ENCODE results near the gene OGA. TPM values are rescaled to one million over a fixed set of nuclear protein-coding genes. Genes with fewer than 3 reads are reported as not detected.

The OGA gene
- total RNA-seq: 10 to 100 TPM; 52.0 to 72.2 (median 64.5) TPM

DNA sequence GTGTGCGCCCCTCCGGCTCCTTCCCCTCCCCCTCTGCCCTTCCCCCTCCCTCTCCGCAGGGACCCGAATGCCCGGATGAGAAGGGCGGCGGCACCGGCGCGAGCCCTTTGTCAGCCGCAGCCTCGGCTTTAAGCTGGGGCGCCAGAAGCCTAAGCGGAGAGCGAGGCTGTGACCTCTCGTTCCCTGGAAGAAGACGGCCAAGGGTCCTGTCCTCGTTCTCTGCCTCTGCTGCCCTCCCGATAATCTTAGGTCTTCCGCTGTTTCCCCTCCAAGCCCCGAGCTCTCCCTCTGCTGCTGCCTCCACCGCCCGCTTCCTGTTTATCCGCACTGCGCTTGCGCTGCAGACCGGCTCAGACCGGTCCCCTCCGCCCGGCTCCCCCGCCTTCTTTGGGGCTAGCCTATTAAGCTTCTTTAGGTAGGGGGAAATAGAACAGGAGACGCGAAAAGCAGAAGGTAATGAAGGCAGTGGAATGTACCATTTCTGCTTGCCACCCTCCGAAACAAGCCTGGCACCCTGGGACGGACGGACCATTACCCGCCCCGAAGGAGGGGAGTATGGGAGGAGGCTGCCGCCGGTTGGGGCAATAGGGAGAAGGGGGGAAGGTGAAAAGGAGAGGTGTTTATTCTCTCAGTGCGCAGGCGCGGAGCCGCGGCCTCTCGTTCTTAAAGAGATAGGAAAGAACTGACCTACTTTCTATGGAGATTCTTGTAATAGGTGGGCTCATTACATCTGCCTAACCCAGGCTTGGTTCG lies at the start of gene OGA:
Gene OGA (minus strand): TSS at position 326 of the 753 bp plus-strand sequence. CDS start 422 bp downstream, outside the sequence.
- DNase-seq (peak; percentile 95), ATAC-seq (peak; percentile 91 to 92)
- Mint-ChIP-seq H3K9me3 (no peaks in the 10 kb centered on the region), H3K4me1 (ENCODE audit: low read depth) (peaks cover 43% of the 10 kb centered on the region), H3K4me3 (peak within 1 kb of the TSS; percentile 99), H3K27me3 (ENCODE audit: low read depth) (no peaks in the 10 kb centered on the region), H3K36me3 (ENCODE audit: insufficient read depth) (peaks cover 6% of the 10 kb centered on the region)

DNA sequence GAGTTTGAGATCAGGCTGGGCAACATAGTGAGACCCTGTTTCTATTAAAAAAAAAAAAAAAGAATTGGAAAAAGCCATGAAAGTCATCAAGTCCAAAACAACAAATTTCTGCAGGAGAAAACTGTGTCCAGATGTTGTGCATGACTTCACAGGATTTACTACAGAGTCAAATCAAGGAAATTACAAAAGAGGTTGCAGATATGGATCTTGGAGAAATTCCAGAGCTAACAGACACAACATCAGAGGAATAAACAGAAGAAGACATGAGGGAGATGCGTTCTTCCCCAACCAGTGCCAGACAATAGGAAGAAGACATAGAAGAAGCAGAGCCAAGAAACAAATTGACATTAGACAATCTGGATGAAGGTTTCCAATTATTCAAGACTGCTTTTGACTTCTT lies 49.7 kb upstream of the OGA start:
- Mint-ChIP-seq H3K27me3 (ENCODE audit: low read depth) (no peaks in the 10 kb centered on the region), H3K36me3 (ENCODE audit: insufficient read depth) (peaks cover 14% of the 10 kb centered on the region), H3K4me3 (no peak overlapping the region), H3K9me3 (no peaks in the 10 kb centered on the region), H3K4me1 (ENCODE audit: low read depth) (no peaks in the 10 kb centered on the region)
- no peak for ATAC-seq
- DNase-seq: no peak

DNA sequence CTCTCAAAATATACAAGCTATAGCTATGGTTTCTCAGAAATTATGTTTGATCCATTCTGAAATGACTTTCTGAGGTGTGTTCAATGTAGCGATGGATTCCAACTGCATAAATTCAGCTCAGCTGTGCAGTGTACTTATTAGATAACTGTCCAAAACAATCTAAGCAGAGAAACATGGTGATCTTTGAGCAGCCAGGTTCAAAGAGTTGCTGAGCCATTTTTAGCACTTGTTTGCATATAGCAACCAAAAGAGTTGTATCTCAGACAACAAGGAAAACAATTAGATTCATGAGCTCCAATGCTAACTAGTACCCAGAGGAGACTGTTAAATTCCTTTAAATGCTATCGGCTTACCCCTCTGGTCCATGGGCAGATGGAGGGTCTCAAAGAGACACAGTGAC lies 41.3 kb upstream of the OGA start:
- Mint-ChIP-seq H3K9me3 (peaks cover 11% of the 10 kb centered on the region), H3K27me3 (ENCODE audit: low read depth) (no peaks in the 10 kb centered on the region), H3K4me1 (ENCODE audit: low read depth) (peaks cover 9% of the 10 kb centered on the region), H3K4me3 (no peak overlapping the region), H3K36me3 (ENCODE audit: insufficient read depth) (peaks cover 30% of the 10 kb centered on the region)
- no peak for ATAC-seq
- no peak for DNase-seq

DNA sequence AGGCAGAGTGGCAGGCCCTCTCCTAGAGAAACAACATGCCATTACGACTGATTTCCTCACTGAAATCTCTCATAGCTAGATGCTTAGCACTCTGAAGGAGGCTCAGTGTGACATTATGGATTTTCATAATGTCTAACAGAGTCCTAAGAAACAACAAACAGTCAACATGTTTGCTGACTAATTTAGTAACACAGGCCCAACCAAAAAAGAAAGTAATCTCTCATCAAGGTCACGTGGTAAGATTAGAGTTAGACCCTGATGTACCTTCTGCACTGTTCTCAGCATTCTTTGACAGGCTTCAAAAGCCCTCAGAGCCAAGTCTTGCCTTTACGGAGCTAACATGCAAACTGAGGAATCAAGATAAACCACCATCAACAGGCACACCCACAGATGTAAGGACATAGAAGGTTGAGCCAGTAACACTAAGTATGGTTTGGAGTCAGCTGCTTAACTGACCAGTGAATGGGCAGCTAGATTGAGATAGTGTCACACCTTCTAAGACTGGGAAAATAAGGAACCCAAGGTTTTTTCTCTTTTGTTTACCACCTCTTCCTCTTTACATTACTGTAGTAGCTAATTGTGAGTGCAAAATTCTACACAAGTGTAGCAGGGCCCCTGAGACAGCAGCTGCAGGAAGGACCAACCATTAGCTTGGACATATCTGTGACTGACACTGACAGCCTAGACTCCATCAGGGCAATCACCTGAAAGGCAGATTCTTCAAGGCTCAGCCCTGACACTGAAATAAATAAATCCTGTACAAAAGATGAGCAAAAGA lies 40.7 kb upstream of the OGA start:
- Mint-ChIP-seq H3K36me3 (ENCODE audit: insufficient read depth) (peaks cover 28% of the 10 kb centered on the region), H3K9me3 (peaks cover 11% of the 10 kb centered on the region), H3K27me3 (ENCODE audit: low read depth) (no peaks in the 10 kb centered on the region), H3K4me3 (no peak overlapping the region), H3K4me1 (ENCODE audit: low read depth) (peaks cover 9% of the 10 kb centered on the region)
- ATAC-seq: peak in 1 of 2 donors; percentile 28
- no peak for DNase-seq

DNA sequence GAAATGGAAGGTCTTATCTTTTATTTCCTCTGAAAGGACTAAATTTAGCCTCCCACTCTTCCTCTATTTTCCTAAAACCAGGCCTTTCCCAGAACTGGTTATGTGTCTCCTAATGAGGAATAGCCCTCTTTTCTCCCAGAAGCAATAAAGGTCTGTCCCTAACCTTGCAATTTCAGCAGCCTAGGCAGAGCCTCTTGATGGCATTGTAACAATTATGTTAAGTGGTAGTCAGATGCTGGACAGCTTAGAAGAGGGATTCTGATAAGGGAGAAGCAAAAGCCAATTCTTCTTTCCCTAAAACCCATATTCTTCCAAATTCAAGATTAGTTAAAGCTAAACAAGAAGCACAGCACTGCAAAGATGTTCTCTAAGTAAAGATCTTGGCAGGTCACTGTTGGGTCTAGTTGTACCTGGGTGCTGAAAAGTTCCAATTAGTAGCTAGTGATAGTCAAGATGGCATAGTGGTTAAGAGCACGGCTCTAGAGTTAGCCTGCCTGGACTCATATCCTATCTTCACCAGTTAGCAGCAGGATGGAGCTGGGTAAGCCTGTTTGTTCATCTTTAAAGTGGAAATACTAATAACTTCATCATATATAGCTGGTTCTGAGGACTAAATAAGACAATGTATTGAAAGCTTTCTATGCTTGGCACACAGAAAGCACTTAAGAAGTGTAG lies 39.7 kb upstream of the OGA start:
- Mint-ChIP-seq H3K4me1 (ENCODE audit: low read depth) (peaks cover 9% of the 10 kb centered on the region), H3K36me3 (ENCODE audit: insufficient read depth) (peaks cover 28% of the 10 kb centered on the region), H3K9me3 (peaks cover 11% of the 10 kb centered on the region), H3K27me3 (ENCODE audit: low read depth) (no peaks in the 10 kb centered on the region), H3K4me3 (no peak overlapping the region)
- ATAC-seq: no peak
- no peak for DNase-seq

DNA sequence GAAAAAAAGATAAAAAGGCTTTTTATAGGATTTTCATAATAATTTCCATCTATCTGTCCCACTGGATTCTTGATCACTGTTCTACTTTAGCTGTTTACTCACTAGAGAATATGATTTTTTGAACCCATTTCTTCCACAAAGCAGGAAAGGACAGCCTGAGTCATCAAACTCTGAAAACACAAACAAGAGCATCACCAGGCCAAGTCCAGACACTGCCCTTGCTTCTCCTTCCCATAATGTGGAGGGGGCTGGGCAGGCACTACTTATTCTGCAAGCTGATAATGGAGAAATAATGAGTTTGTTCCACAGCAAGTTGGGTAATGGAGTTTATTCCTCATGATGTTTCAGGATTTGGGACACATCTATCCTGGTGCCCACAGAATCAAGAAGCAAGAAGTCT lies 38.4 kb upstream of the OGA start:
- Mint-ChIP-seq H3K4me3 (no peak overlapping the region), H3K4me1 (ENCODE audit: low read depth) (peaks cover 9% of the 10 kb centered on the region), H3K27me3 (ENCODE audit: low read depth) (no peaks in the 10 kb centered on the region), H3K9me3 (peaks cover 11% of the 10 kb centered on the region), H3K36me3 (ENCODE audit: insufficient read depth) (peaks cover 26% of the 10 kb centered on the region)
- ATAC-seq: no peak
- no peak for DNase-seq

DNA sequence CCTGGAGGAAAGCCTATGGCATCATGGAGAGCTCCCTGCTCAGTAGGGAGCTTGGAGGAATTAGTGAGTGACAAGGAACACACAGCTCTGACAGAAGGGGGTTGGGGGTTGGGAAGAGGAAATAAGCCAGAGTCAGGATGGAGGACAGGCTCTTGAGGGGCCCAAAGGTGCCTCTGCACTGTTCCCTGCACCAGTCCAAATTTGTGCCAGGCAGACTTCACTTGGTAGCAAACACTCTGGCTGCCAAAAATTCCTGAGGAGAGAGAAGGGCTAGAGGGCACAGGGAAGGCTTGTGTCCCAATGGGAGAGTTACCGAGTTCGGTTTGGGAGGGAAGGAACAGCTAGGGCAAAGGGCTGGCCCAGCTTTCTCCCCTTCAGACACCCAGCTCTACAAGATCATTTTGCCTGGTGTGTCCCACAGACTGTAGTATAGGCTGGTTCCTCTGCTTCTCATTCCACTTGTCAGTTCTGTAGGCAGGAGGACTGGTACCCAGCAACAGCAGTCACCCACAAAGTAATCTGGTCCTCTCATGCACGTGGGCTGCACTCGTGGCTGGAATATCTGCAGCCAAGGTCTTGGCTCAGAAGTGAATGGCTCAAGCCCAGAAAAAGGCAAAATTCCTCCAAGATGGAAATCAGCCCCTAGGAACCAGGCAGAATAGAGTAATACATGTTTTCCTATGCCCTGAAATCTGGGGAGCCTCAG lies 33.3 kb upstream of the OGA start:
- Mint-ChIP-seq H3K4me1 (ENCODE audit: low read depth) (no peaks in the 10 kb centered on the region), H3K36me3 (ENCODE audit: insufficient read depth) (peaks cover 27% of the 10 kb centered on the region), H3K27me3 (ENCODE audit: low read depth) (no peaks in the 10 kb centered on the region), H3K4me3 (no peak overlapping the region), H3K9me3 (no peaks in the 10 kb centered on the region)
- ATAC-seq (no peak), DNase-seq (no peak)

DNA sequence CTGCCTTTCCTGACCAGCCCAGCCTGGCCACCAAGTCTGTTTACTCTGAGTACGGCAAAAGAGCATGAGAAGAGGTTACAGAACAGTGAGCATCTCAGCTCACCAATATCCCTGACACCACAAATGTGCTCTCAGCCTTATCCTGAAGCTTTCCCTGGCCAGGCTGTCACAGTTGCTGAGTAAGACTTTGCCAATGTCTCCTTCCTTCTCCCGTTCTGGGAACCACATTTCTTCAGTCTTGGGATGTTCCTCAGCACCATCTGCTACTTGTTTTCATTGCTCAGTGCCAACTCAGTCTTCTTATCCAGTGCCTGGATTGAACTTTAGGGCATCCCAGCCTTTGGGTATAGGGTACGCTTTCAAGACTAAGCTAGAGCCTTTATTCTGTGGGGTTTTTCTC lies 32.5 kb upstream of the OGA start:
- no peaks in the 10 kb centered on the region for H3K9me3 Mint-ChIP-seq
- DNase-seq: no peak
- ATAC-seq: no peak
- no peak overlapping the region for H3K4me3 Mint-ChIP-seq
- H3K27me3 Mint-ChIP-seq (ENCODE audit: low read depth): no peaks in the 10 kb centered on the region
- H3K4me1 Mint-ChIP-seq (ENCODE audit: low read depth): no peaks in the 10 kb centered on the region
- peaks cover 33% of the 10 kb centered on the region for H3K36me3 Mint-ChIP-seq (ENCODE audit: insufficient read depth)

DNA sequence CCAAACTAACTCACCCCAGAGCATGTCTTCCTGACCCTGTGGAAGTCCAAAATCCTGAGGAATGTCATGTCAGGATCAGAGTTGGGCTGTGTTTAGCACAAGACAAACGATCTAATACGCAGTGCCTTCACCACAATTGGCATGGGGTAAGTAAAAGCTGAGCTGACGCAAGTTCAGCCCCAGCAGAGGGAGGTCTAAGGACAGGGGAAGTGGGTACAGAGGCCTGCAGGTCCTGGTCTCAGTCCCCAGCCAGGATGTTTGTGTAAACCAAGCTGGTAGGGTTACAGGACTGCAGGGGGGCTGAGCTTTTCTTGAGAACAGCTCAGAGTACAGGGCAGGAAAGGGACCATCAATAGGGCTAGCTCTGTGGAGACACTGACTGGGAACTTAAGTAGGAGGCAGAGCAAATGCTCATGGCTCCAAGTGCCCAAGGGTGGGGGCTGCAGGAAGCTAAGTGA lies 30.7 kb upstream of the OGA start:
- no peak overlapping the region for H3K4me3 Mint-ChIP-seq
- H3K4me1 Mint-ChIP-seq (ENCODE audit: low read depth): peaks cover 11% of the 10 kb centered on the region
- ATAC-seq (no peak), DNase-seq (no peak)
- peaks cover 33% of the 10 kb centered on the region for H3K36me3 Mint-ChIP-seq (ENCODE audit: insufficient read depth)
- H3K27me3 Mint-ChIP-seq (ENCODE audit: low read depth): no peaks in the 10 kb centered on the region
- no peaks in the 10 kb centered on the region for H3K9me3 Mint-ChIP-seq

DNA sequence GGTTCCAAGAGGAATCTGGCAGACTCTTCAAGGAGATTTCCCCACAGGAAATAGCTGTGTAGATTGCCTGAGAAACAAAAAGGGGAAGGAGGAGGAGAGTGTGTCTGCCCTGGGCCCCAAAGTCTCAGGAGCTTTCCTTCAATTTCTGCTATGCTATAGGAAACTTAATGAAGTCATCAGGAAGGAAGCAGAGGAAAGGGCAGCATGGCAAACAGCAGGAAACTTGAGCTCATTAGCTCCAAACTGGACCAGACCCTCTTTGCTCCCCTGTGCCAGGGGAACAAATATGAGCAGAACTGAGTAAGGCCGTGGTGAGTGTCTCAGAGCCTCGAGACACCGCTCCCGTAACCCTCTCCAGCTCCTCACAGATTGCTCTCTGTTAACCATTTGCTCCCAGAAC lies 30.2 kb upstream of the OGA start:
- Mint-ChIP-seq H3K36me3 (ENCODE audit: insufficient read depth) (peaks cover 33% of the 10 kb centered on the region), H3K4me1 (ENCODE audit: low read depth) (peaks cover 11% of the 10 kb centered on the region), H3K27me3 (ENCODE audit: low read depth) (no peaks in the 10 kb centered on the region), H3K9me3 (no peaks in the 10 kb centered on the region), H3K4me3 (no peak overlapping the region)
- ATAC-seq (no peak), DNase-seq (no peak)

DNA sequence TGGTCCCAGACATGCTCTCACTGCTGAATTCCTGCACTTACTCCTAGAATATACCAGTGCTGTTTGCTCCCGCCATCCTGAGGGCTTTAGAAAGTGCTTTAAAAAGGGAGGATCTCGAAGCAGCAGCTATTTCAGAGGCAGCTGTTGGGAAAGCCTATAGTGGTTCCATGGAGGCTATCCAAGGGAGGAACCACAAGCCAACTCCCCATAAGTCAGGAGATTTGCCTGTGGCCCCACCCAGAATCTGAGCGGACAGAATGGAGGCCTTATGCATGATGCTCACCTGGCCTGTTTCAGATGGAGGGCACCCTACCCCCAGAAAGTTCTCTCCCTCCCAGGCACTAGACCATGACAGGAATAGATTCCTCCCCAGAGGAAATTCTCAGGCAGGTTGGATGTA lies 27.6 kb upstream of the OGA start:
- ATAC-seq (no peak), DNase-seq (no peak)
- Mint-ChIP-seq H3K36me3 (ENCODE audit: insufficient read depth) (peaks cover 27% of the 10 kb centered on the region), H3K4me1 (ENCODE audit: low read depth) (peaks cover 31% of the 10 kb centered on the region), H3K9me3 (no peaks in the 10 kb centered on the region), H3K4me3 (no peak overlapping the region), H3K27me3 (ENCODE audit: low read depth) (no peaks in the 10 kb centered on the region)

DNA sequence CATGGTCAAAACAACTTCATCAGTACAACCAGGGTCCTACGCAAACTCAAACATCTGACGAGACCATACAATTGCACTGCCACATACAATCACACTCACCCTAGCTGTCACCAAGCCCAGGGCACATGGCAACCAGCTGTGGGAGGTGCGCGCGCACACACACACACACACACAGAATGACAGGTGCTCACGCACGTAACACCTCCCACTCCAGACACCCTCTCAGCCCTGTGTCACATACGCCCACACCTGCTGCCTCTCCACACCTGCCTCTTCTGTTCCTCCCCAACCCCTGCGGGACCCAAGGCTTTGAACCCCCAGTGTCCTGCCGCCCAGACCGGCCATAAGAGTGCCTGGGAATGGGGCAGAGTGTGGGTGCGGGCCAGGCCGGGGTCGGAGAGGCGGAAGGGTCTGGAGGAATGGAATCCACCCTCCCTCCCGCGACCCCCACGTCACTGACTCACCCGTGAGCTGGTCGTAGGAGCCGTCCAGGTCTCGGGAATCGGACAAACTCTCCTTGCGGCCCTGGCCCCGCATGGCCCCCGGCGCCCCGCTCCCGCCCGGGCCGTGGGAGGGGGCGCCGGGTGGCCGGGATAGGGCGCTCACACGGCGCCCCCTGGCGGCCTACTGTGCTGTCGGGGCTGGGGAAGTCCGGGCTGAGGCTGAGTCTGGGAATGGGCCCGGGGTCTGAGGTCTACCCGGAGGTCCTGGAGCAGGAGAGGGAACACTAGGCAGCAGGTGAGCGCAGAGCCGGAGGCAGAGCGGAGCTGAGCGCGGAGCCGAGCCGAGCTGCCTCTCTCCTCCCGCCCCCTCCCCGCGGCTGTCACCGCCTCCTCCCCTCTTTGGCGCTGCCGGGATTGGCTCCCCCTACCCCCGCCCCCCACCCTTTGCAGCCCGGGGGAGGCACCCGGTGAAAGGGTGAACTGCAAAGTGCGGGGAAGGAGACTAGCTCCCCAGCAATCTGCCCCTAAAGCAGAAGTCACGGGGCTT lies 25.1 kb upstream of the OGA start, which contains the start of gene KCNIP2:
Gene KCNIP2 (minus strand): TSS at position 769 of the 990 bp plus-strand sequence. CDS start 232 bp downstream, at position 537.
- DNase-seq (peak; percentile 67), ATAC-seq (peak; percentile 59 to 68)
- Mint-ChIP-seq H3K27me3 (ENCODE audit: low read depth) (no peaks in the 10 kb centered on the region), H3K4me1 (ENCODE audit: low read depth) (peaks cover 49% of the 10 kb centered on the region), H3K4me3 (peak within 1 kb of the TSS; percentile 67), H3K36me3 (ENCODE audit: insufficient read depth) (peaks cover 13% of the 10 kb centered on the region), H3K9me3 (no peaks in the 10 kb centered on the region)

DNA sequence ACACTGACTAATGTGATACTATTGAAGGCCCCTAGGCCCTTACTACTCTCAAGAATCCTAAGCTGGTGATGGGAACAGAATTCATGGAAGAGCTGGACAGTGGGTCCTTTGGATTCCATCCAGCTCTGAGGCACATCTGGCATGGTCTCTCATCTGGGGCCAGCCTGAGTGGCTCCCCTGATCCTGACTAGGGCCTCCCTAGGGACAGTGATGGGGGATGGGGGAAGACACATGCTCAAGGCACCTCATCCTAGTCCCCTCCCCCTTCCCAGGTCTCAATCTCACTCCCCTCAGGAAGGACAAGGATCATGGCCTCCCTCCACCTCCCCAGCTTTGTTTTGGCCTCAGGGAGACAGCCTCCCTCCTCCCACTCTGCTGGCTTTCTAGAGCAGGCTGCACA lies 23.6 kb upstream of the OGA start:
- H3K36me3 Mint-ChIP-seq (ENCODE audit: insufficient read depth): peaks cover 6% of the 10 kb centered on the region
- no peaks in the 10 kb centered on the region for H3K27me3 Mint-ChIP-seq (ENCODE audit: low read depth)
- DNase-seq: no peak
- peaks cover 49% of the 10 kb centered on the region for H3K4me1 Mint-ChIP-seq (ENCODE audit: low read depth)
- ATAC-seq: no peak
- H3K4me3 Mint-ChIP-seq: no peak overlapping the region
- H3K9me3 Mint-ChIP-seq: no peaks in the 10 kb centered on the region
